K562 (cell line): ENCODE results near the gene WSCD2. TPM values are rescaled to one million over a fixed set of nuclear protein-coding genes. Genes with fewer than 3 reads are reported as not detected.

ENCODE experiments used
- ATAC-seq: fragments of 200-7000 bp; cut with Tn5 transposase; 3 replicates; pipeline ENCODE4 v1.9.1; 2020; ENCODE audit warnings: moderate library complexity
- BruUV-seq: library from RNA; stranded (reverse); fragments of 400-500 nt; replicated peaks from 2 replicates; lab custom pipeline; 2021; lab: Mats Ljungman, UMichigan
- CTCF ChIA-PET: fragments of 300-600 bp; formaldehyde crosslinking; extraction: SDS; loops from one replicate; lab custom pipeline; 2021; ENCODE audit warnings: low intra/inter-chr PET ratio; lab: Yijun Ruan, JAX
- POLR2A ChIA-PET: fragments of 300-600, 350-650 bp; sonication (Branson Sonifier 250); formaldehyde crosslinking; extraction: SDS; loops from one replicate; lab custom pipeline; 2021; ENCODE audit warnings: antibody characterized with exemption, inconsistent platforms; lab: Yijun Ruan, JAX
- DNase-seq, 4 experiments: peaks; one replicate each; pipeline versions ENCODE4 v3.0.0 to v3.0.0-alpha.2; 2011 to 2018; ENCODE audit warnings: low spot score in 3 of 4, mixed read lengths in 3 of 4; ENCODE audit errors: extremely low read depth in 1 of 4
- FAIRE-seq: peaks from 2 replicates; lab custom pipeline; 2011; peaks lifted over from hg19 to GRCh38; lab: Jason Lieb, UNC
- H2AFZ ChIP-seq: 2 replicates; pipeline ENCODE4 v1.6.0; 2011; ENCODE audit warnings: low read depth, low read length, control low read depth, inconsistent platforms
- H3K27ac ChIP-seq: fragments of 200-600 bp; 3 replicates; pipeline ENCODE4 v1.8.0; 2011; ENCODE audit warnings: low read depth, mild to moderate bottlenecking, control low read depth, inconsistent platforms, low read length, moderate library complexity, mixed read lengths; ENCODE audit errors: extremely low read depth
- H3K27me3 ChIP-seq, 2 experiments: fragments of 300-600 bp in 1 of 2; 2 replicates in 1 of 2; 3 replicates in 1 of 2; pipeline versions ENCODE4 v1.6.0 to v1.8.0; 2011; ENCODE audit warnings: inconsistent platforms in 2 of 2, low read length in 2 of 2, mild to moderate bottlenecking in 1 of 2, mixed read lengths in 1 of 2, moderate library complexity in 1 of 2; ENCODE audit not compliant: control insufficient read depth in 2 of 2, insufficient read depth in 2 of 2
- H3K36me3 ChIP-seq: fragments of 300-600 bp; 3 replicates; pipeline ENCODE4 v1.8.0; 2011; ENCODE audit warnings: mild to moderate bottlenecking, low read length, inconsistent platforms; ENCODE audit not compliant: control insufficient read depth, insufficient read depth
- H3K4me1 ChIP-seq, 2 experiments: fragments of 200-600 bp in 1 of 2; replicated peaks in 1 of 2; 2 replicates in 1 of 2; 3 replicates in 1 of 2; pipeline versions ENCODE4 v1.5.1 to v1.8.0; 2011; ENCODE audit warnings: inconsistent platforms in 2 of 2, low read length in 2 of 2, mild to moderate bottlenecking in 1 of 2, mixed read lengths in 1 of 2, moderate library complexity in 1 of 2; ENCODE audit not compliant: control insufficient read depth in 2 of 2, insufficient read depth in 2 of 2
- H3K4me2 ChIP-seq: 2 replicates; pipeline ENCODE4 v1.6.1; 2011; ENCODE audit warnings: low read length, control low read depth, inconsistent platforms, mixed read lengths; ENCODE audit not compliant: insufficient read depth
- H3K4me3 ChIP-seq: fragments of 200-600 bp; sonication (generic), shearing (Covaris generic); 2 replicates; pipeline ENCODE4 v1.5.1; 2016; ENCODE audit warnings: control low read depth, inconsistent platforms
- H3K79me2 ChIP-seq: fragments of 200-600 bp; 3 replicates; pipeline ENCODE4 v1.8.0; 2011; ENCODE audit warnings: low read length, inconsistent platforms; ENCODE audit not compliant: control insufficient read depth, insufficient read depth
- H3K9ac ChIP-seq, 2 experiments: 2 replicates each; pipeline versions ENCODE4 v1.6.0 to v1.6.1; 2011; ENCODE audit warnings: low read depth in 2 of 2, low read length in 2 of 2, control low read depth in 1 of 2, inconsistent platforms in 1 of 2, mild to moderate bottlenecking in 1 of 2, mixed read lengths in 1 of 2; ENCODE audit not compliant: insufficient read depth in 1 of 2
- H3K9me1 ChIP-seq: one replicate; pipeline ENCODE4 v1.6.0; 2011; ENCODE audit warnings: inconsistent platforms, mild to moderate bottlenecking, low read length, moderate library complexity; ENCODE audit not compliant: control insufficient read depth, insufficient read depth
- H3K9me3 ChIP-seq: replicated peaks from 2 replicates; pipeline ENCODE4 v1.5.1; 2011; ENCODE audit warnings: low read depth, low read length, inconsistent platforms; ENCODE audit not compliant: control insufficient read depth, insufficient read depth
- H4K20me1 ChIP-seq: replicated peaks from 2 replicates; pipeline ENCODE4 v1.6.1; 2011; ENCODE audit warnings: low read length, inconsistent platforms, mixed read lengths; ENCODE audit not compliant: control insufficient read depth, insufficient read depth
- MYNN ChIP-seq, 2 experiments: sonication (generic); formaldehyde crosslinking in 1 of 2; IDR thresholded peaks; 2 replicates each; pipeline versions ENCODE4 v1.5.0 to v1.6.1; 2016 to 2020; ENCODE audit warnings: antibody characterized with exemption in 1 of 2, missing genetic modification reagents in 1 of 2
- POLR2B ChIP-seq: fragments of 450-650 bp; IDR thresholded peaks from 2 replicates; pipeline ENCODE4 v1.6.1; 2018; ENCODE audit warnings: low read depth; ENCODE audit not compliant: partially characterized antibody
- RBBP5 ChIP-seq: fragments of 200-600 bp; sonication (generic); IDR thresholded peaks from 2 replicates; pipeline ENCODE4 v1.6.1; 2012; ENCODE audit warnings: borderline replicate concordance, mild to moderate bottlenecking, low read length, control low read depth, inconsistent platforms; ENCODE audit not compliant: insufficient read depth, poor library complexity, severe bottlenecking
- RBM25 ChIP-seq: fragments of 200-400 bp; formaldehyde crosslinking; IDR thresholded peaks from 2 replicates; pipeline ENCODE4 v1.6.1; 2018; ENCODE audit warnings: low read length, low read depth, moderate library complexity; ENCODE audit not compliant: severe bottlenecking
- ZNF146 ChIP-seq: IDR thresholded peaks from one replicate; pipeline ENCODE4 v1.6.1; 2018; ENCODE audit warnings: missing compliant biosample characterization; ENCODE audit not compliant: unreplicated experiment
- ZNF274 ChIP-seq: IDR thresholded peaks from 2 replicates; pipeline ENCODE4 v1.6.1; 2011; ENCODE audit warnings: low read depth, mild to moderate bottlenecking, low read length, moderate library complexity, borderline replicate concordance
- WGBS: fragments of 100-300 bp; shearing (Covaris generic); methylation state at CpG from one replicate; pipeline ENCODE4 v1.1.6; 2016; ENCODE audit warnings: low coverage, mixed read lengths; ENCODE audit not compliant: insufficient coverage; ENCODE audit errors: missing lambda C conversion rate; 5-methylcytosine and 5-hydroxymethylcytosine counted together
- in situ Hi-C: fragments of 300-500 bp; cut with MboI; formaldehyde crosslinking; loops from 4 replicates; pipeline ENCODE4 v1.15.0; 2018; ENCODE audit warnings: inconsistent platforms, mixed read lengths
- intact Hi-C: fragments of 100-400 bp; cut with micrococcal nuclease; formaldehyde crosslinking; loops from 2 replicates; pipeline ENCODE4 v1.14.2; 2022
- polyA plus RNA-seq, 8 experiments: library from polyadenylated mRNA; depleted of rRNA in 4 of 8; stranded (reverse) in 5 of 8; unstranded in 3 of 8; fragments of >200 nt; fragmentation: Nextera tagmentation in 2 of 8; fragmentation: Illumina TruSeq in 1 of 8; extraction: Ambion mirVana in 2 of 8; extraction: Trizol in 1 of 8; gene quantifications; 2 replicates each; pipeline versions ENCODE4 v1.2.1 to v1.2.3, GENCODE V29; 2011 to 2014; ENCODE audit warnings: inconsistent platforms in 1 of 8, missing spikeins in 1 of 8
- total RNA-seq, 7 experiments: library from RNA; depleted of rRNA in 6 of 7; stranded (reverse); fragments of >200 nt in 6 of 7; fragmentation: Illumina TruSeq in 2 of 7; extraction: Trizol in 2 of 7; gene quantifications; 2 replicates each; pipeline versions ENCODE4 v1.2.1 to v1.2.3, GENCODE V29; 2011 to 2021; ENCODE audit warnings: low replicate concordance in 1 of 7

Gene WSCD2
- total and polyA plus RNA-seq, 9 of the 15 experiments (the other 6 are each of a cell fraction or from before 2014, with no cell fraction given): 0.72 to 14.1 (median 4.0) TPM

DNA sequence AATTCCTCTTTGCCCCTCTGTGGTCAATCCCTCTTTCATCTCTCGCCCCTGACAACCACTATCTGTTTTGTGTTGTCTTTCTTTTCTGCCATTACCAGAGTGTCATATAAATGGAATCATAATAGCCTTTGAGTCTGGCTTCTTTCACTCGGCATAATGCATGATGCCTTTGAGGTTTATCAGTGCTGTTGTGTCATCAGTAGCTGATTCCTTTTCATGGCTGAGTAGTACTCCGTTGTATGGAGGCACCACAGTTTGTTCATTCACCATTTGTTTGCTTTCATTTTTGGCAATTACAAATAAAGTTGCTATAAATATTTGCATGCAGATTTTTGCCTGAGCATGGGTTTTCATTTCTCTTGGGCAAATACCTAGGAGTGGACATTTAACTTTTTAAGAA, 47.2 kb downstream of the WSCD2 start:
- Histone ChIP-seq H3K79me2 (no peaks in the 10 kb centered on the region), H3K9me3 (no peaks in the 10 kb centered on the region), H3K4me2 (no peak overlapping the region), H3K27me3 (peaks cover 0 to 5% of the 10 kb centered on the region in 2 experiments; a peak in 2 of 5 replicates), H3K9ac (no peak overlapping the region), H3K4me1 (no peaks in the 10 kb centered on the region), H3K27ac (no peak overlapping the region), H3K36me3 (no peaks in the 10 kb centered on the region), H4K20me1 (no peaks in the 10 kb centered on the region), H3K9me1 (no peaks in the 10 kb centered on the region), H3K4me3 (no peak overlapping the region), H2AFZ (no peak overlapping the region)
- WGBS: 31% methylated on average over 3 of the region's 3 CpGs
- no peak for DNase-seq
- in situ Hi-C loops: no loop called here
- FAIRE-seq: no peak
- no peak for ATAC-seq
- intact Hi-C loops: no loop called here
- POLR2A ChIA-PET: no interaction called here
- TF ChIP-seq MYNN (IDR thresholded peaks at IDR 0.05) (no peak), MYNN (CRISPR knock-in tag; IDR thresholded peaks at IDR 0.05) (no peak), ZNF146 (CRISPR knock-in tag) (peak; percentile 98), RBM25 (peak; percentile 50), RBBP5 (no peak), ZNF274 (no peak), POLR2B (no peak)
- BruUV-seq: no TSS peak
- CTCF ChIA-PET: no interaction called here
